Germinal center (tissue), 1 donor: ENCODE measurements around the gene SNX21.
"Not testable (repeated sequence)": the region's sequence is repeated elsewhere in the genome, so short reads cannot be mapped to it uniquely, and the experiment has no call there.

Source experiments
- DNase-seq: peaks from one replicate; pipeline ENCODE4 v3.0.0; 2012; ENCODE audit warnings: mixed read lengths, low spot score

SNX21 gene

DNA sequence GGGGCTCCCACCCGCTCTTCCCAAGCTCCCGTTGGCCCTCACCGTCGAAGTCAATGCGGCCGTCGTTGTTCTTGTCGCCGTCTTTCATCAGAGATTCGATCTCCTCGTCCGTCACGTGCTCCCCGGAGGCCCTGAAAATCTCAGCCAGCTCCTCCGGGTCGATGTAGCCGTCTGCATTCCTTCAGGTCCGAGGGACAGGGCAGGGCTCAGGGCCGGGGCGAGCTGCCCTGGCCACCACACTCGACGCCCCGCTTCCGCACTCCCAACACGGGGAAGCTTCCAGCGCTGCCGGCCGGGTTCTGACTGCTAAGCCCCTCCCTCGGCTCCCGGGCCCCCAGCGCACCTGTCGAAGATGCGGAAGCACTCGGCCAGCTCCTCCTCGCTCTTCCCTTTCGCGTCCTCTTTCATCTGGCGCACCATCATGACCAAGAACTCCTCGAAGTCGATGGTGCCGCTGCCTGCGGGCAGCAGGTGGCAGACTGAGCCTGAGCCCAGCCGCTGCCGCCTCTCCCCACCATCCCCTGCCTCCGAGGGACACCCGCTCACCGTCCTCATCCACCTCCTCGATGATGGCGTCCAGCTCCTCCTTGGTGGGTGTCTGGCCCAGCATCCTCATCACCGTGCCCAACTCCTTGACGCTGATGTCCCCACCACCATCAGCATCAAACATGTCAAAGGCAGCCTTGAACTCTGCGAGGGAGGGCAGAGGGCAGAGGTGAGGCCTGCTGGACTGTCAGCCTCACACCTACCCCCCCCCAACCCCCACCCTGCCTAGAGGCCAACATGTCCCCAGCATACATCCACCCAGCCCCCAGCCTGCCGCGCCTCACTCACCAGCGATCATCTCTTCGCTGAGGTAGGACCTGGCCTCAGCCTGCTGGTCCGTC, 9.4 kb upstream of the SNX21 start:
- DNase-seq: peak; percentile 73

DNA sequence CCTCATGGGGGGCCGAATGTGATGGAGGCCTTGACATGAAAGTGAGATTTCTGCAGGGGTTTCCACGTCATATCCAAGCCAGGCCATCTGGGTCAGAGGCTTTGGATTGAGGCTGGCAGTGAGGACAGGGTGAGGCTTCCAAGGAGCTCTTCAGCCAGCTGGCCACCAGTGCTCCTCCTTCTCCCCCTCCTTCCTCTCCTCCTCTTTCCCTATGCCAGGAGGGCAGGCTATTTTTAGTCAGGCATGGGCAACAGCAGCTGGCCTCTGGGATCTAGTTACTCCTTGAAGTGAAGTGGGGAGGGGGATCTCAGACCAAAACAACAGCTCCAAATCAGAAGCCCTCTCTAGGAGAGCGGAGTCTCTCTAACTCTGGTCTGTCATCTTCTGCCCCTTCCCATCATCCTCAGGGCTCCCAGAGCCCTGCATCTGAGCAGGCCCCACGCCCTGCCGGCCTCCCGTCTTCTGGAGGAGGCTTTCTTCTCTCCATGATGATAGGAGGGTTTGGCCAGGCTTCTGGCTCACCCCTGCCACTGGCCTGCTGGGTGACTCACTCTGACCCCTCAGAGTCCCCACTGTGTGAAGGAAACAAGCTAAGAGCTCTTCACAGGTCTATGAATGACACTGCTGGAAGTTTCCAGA, 7.1 kb upstream of the SNX21 start:
- DNase-seq: no peak

DNA sequence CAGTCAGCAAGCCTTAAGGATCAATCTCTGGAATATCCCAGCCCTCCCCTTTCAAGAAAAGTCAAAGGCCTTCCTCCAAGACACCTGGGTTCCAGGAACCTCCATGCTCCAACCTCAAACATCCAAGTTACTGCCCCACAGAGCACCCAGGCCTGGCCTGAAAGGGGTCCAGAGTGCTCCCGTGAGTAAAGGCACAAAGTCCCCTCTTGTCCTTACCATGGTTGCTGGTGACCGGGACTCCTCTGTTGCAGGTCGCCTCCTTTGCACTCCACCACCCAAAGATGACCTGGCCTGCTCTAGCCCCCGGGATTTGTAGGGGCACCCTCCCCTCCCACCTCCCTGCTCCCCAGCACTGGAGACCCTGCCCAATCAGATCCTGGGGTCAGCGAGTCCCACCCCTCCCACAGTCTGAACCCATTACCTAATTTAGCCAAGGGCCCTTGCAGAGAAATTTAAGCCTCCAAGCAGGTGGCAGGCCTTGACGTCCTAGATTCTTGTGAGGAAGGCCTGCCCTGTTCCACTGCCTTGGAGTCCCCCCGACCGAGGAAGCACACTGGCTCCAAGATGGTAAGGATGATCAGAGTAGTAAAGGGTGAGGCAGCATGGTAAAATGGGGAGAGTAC, 6.5 kb upstream of the SNX21 start, which contains the start of gene TNNC2:
TNNC2 (minus strand) TSS at position 283 of the 623 bp plus-strand sequence; CDS start at position 219, 64 bp downstream.
- no peak for DNase-seq

DNA sequence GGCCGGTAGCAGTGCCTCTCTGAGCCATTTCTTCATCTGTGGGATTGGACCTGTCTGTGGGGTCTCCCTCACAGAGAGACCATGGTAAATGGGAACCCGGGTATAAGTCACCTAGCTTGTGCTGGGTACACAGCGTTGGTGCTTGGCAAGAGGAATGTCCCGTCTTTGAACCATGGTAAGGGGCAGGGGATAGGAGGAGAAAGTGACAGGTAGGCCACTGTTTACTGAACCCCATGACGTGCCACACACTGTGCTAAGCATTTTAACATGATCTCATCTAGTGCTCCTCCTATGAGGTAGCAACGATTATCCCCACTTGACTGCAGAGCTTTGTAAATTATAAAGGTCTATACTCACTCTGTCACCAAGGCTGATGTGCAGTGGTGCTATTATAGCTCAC, 5.9 kb upstream of the SNX21 start:
- no peak for DNase-seq

DNA sequence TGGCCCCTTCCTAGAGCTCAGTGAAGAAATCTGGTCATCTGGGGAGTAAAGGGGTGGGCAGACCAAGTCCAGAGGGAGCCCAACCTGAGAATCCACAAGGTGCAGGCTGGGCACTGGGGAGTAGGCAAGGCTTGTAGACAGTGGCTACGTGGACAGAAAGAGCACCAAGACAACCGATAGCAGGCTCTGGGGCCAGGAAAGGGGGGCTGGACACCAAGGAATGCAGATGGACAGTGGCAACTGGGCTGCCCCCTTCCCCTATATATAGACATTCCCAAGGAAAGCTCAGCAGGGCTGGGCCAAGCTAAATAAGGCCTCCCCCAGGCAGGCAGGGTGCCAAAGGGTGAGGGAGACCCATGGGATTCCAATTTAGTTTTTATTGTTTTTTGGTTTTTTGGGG, 5.0 kb upstream of the SNX21 start:
- no peak for DNase-seq

DNA sequence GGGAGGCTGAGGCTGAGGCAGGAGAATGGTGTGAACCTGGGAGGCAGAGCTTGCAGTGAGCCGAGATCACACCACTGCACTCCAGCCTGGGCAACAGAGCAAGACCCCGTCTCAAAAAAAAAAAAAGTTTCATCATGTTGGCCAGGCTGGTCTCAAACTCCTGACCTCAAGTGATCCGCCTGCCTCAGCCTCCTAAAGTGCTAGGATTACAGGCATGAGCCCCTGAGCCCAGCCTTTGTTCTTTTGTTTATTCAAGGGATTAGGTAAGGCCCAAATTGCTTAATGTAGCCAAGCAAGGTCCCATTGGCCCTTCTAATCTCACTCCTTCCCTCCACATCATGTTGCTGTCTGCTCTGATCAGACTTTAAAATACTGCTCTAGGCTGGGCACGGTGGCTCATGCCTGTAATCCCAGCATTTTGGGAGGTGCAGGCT, 3.9 kb upstream of the SNX21 start:
- DNase-seq: not testable (repeated sequence)

DNA sequence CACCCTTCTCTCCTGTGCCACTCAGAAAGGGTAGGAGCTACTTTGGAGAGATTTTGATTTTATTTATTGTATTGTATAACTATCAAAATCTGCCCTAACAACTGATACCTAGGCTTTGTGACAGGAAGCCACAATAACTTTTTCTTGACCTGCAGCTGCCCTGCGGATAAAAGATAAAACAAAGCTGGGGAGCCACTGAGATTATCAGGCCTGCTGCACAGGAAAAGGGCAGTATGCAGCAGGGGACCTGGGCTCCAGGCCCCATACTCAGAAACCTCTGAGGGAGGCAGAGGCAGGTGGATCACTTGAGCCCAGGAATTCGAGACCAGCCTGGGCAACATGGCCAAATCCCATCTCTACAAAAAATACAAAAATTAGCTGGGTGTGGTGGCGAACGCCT, 980 bp upstream of the SNX21 start:
- no peak for DNase-seq

DNA sequence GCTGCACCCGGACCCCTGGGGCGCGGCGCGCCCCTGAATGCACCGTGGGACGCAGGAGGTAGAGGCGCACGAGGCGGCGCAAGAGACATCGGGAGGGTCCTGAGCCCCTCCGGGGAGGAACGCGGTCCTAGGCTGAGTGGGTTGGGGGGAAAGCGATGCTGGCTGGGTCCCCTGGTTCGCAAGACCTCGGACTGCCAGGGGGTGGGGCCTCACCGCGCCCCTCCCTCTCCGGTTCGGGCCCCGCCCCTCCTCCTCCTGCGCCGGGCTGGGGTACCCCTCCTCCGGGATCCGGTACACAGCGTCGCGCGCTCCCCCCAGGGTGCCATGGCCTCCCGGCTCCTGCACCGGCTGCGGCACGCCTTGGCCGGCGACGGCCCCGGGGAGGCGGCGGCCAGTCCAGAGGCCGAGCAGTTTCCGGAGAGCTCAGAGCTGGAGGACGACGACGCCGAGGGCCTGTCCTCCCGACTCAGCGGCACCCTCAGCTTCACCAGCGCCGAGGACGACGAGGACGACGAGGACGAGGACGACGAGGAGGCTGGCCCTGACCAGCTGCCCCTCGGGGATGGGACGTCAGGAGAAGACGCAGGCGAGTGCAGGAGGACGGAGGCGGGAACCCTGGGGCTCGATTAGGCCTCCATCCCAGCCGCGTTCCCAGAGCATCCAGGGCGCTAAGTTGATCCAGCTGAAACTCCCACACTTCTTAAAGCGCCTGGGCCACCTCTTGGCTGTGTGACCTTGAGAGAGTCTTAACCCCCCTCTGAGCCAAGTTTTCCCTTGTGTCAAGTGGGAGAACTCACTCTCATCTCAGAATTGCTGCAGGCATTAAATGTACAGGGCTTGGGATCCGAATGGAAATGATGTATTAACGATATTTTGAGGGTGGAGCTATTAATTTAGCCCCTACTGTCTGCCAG, 541 bp downstream of the SNX21 start:
- peak; percentile 73 for DNase-seq

DNA sequence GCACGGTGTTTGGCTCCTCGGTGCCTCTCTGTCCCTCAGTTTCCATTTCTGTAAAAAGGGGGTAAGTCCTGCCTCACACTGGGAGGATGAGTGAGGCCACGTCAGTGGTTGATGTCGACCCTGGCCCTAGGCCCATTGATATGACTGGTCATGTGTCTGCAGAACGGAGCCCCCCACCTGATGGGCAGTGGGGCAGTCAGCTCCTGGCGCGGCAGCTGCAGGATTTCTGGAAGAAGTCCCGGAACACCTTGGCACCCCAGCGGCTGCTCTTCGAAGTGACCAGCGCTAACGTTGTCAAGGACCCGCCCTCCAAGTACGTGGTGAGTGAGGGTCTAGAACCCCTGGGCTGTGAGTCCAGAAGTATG, 1.2 kb downstream of the SNX21 start:
- DNase-seq: no peak

DNA sequence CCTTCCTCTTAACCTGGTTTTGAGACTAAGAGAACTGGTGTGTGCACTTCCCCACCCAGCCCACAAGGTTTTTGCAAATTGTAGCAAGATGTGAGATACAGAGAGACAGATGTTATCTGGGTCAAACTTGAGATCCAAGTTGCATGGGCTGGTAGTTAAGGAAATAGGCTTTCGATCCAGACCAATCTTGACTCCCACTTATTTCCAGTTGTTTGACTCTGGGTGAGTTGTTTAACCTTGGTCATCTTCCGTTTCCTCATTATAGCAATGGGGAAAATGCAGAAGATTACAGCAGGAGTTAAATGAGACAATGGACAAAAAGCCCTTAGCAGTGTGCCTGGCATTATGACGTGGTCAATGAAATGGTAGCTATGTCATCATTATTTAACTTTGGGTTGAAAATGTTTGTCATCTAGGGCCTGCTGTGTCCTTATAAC, 1.7 kb downstream of the SNX21 start:
- DNase-seq: no peak

DNA sequence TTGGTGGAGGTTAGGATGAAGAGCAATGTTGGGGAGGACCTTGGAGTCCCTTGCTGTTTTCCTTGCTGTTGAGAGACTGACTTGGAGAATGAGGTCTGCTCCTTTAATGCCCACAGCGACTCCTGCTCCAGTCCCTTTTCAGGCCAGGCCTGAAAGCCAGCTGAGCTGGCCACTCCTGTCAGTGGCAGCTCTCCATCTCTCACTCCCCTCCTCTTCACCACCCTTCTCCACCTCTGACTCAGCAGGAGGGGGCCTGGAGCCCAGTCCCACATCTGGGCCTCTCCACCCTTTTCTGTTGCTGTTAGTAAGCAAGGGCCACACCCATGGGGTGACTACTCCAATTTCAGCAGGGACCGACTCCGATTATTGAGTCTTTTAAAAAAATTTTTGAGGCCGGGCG, 2.2 kb downstream of the SNX21 start:
- no peak for DNase-seq

DNA sequence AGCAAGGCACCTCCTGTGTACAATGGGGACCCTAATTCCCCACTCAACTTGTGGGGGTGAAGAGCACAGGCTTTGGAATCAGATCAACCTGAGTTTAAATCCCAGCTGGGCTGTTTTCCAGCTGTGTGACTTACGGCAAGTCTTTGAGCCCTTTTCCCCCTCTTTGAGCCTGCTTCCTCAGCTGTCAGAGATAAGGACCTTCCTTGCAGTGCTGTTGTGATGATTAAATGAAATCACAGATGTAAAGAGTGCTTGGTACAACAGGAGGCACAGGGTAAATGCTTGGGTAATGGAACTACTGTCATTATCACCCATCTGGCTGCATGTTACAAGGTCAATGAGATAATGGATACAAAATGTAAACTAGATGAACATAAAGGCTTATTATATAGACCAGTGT, 3.2 kb downstream of the SNX21 start:
- no peak for DNase-seq

DNA sequence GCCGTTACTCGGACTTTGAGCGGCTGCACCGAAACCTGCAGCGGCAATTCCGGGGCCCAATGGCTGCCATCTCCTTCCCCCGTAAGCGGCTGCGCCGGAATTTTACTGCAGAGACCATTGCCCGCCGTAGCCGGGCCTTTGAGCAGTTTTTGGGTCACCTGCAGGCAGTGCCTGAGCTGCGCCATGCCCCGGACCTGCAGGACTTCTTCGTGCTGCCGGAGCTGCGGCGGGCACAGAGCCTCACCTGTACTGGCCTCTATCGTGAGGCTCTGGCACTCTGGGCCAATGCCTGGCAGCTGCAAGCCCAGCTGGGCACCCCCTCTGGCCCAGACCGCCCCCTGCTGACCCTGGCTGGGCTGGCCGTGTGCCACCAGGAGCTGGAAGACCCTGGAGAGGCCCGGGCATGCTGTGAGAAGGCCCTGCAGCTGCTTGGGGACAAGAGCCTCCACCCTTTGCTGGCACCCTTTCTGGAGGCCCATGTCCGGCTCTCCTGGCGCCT, 7.2 kb downstream of the SNX21 start:
- DNase-seq: no peak

DNA sequence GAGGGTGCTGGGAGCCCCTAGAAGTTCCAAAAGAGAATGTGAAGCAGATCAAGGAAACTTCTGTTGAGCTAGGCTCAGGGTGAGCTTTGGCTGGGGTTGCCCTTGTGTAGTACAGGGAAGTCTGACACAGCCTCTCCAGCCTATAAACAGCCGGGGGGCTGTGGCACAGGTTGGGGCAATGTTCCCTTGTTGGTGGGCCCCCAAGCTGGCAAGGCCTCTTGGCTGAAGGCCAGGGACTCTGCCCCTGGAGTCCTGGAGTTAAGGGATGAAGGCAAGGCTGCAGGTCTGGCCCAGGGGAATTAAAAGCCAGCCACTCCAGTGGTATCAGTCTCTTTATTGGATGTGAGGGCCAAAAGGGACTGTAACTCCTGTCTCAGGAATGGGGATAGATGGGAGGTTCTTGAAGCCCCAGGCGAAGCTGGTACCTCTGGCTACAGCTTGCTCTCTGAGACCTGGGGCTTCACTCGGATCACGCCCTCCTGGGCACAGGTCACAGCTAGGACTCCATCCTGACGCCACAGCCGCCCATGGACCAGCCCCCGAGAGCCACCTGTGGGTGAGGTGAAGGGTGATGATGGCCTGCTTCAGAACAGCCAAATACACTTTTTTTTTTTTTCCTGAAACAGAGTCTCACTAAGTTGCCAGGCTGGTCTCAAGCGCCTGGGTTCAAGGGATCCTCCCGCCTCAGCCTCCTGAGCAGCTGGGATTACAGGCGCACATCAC, 8.0 kb downstream of the SNX21 start:
- DNase-seq: no peak

DNA sequence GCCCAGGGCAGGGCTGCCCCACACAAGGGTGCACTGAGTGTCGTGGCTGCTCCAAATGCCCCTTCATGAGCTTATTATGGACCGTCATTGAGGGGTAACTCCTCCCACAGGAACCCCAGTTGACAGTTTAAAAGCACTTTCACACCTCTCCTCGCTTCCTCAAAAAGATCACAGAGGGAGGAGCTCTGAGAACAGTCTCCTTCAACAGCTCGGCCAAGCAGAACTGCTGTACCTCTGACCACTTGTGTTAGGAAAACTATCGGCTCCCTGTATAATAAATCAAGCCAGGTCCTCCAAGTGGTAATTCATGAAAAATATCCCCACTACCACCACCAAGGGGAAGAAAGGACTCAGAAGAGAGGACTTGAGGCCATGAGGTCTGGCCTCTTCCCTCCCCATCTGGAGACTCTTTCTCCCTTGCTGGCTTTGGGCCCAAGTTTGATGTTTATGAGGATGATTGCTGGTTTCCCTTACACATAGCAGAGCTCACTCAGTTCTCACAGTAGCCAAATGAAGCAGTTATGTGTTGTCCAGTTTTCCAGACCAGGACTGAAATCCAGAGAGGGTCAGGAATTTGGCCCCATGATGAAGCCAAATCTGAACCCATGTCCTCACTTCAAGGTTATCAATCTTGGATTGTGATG, 8.7 kb downstream of the SNX21 start:
- DNase-seq: peak; percentile 75

DNA sequence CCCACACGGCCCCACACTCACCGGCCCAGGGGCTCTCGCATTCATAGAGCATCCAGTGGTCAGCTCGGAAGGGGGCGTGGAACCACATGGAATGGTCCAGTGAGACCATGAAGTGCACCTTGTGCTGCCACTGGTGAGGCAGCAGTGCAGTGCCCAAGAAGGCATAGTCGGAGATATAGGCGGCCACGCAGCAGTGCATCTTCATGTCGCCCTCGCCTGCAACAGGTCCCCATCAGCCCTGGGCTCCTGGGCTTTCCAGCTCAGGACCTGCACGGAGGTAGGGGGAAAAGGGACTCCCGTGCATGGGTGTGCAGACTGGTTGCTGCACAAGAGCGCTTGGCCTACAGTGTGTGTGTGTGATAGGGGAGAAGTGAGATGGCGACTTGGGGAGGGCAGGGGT, 9.9 kb downstream of the SNX21 start:
- DNase-seq: no peak

DNA sequence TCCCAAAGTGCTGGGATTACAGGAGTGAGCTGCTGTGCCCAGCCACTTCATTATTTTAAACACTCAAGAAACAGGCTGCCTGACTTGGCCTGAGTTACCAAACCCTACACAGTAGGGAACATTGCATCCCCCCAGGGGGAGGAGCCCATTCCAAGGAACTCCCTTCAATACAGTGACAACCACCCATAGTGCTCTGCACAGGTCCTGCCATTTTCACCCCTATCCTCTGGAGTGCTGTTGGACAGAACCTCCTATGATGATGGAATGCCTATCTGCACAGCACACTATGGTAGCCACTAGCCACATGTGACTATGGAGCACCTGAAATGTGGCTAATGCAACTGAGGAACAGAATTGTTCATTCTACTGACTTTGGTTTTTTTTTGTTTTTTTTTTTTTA, 11.9 kb downstream of the SNX21 start:
- DNase-seq: no peak

DNA sequence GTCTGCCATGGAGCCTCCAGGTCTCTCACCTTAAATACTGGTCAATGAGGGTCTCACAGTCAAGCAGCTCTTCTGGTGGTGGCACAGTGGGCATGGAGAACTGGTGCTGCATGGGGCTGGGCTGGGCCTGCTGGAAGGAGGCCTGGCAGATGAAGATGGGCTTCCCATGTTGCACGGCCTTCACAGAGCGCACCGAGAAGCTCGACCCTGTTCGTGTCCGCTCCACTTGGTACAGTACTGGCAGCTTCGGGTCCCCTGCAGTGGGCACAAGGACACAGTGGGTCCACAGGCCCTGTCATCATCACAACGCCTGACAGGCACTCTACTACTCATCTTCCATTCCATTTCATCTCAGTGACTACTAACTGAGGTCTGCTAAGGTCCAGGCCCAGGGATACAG, 14.8 kb downstream of the SNX21 start:
- no peak for DNase-seq

DNA sequence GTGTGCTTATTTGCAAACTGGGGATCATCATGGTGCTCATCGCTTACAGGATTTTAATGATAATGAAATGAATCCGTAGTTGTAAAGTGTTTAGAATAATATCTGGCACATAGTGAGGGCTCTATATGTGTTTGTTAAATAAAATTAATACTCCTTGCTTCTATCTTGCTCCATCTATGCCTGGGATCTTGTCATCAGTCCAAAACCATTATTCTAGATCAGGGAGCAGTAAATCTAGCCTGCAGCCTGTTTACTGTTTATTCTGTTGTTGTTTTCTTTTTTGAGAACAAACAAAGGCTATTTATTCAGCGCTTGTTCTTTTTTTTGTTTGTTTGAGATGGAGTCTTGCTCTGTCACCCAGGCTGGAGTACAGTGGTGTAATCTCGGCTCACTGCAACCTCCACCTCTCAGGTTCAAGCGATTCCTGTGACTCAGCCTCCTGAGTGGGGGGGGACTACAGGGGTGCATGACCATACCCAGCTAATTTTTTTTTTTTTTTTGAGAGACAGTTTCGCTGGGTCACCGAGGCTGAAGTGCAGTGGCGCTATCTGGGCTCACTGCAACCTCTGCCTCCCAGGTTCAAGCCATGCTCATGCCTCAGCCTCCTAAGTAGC, 15.5 kb downstream of the SNX21 start:
- no peak for DNase-seq

DNA sequence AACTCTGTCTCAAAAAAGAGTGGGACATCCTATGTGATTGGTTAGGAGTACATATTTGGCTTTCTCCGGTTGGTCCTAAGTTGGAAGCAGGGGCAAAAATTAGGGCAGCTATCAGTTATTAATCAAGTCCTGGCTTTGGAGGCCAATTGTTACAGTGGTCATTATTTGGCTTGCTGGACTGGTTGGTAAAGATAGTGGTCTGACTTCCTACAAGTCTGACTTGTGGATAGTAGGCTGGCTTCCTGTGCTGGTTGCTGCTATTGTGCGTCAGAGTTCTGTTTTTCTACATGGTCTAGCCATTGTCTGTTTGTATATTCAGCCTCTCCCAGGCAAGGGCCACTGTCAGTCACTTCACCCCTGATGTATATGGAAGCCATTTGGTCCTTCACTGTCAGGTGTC, 16.6 kb downstream of the SNX21 start:
- no peak for DNase-seq
